Activated CD4-positive, alpha-beta T cell treated with anti-CD3 and anti-CD28 coated beads, Interleukin-2, amount 50 U/mL, for 16 hours (primary cell): Measurements from ENCODE around the gene SULT1A2.
"Not testable (repeated sequence)": the region's sequence is repeated elsewhere in the genome, so short reads cannot be mapped to it uniquely, and the experiment has no call there.

Source experiments
- DNase-seq: peaks from one replicate; pipeline ENCODE4 v3.0.0-alpha.2; 2020

Gene SULT1A2

GRCh38 chr16:28608867-28609596 is 12.2 kb upstream of the SULT1A2 start:
- not testable (repeated sequence) for DNase-seq

GRCh38 chr16:28608496-28608808 is 11.6 kb upstream of the SULT1A2 start:
- DNase-seq = not testable (repeated sequence)

GRCh38 chr16:28607681-28608495 is 11.0 kb upstream of the SULT1A2 start:
- not testable (repeated sequence) for DNase-seq

GRCh38 chr16:28607116-28607623 is 10.3 kb upstream of the SULT1A2 start:
- DNase-seq = no peak

- no peak for DNase-seq
Observed at GRCh38 chr16:28606291-28607115, 9.7 kb upstream of the SULT1A2 start.

- no peak for DNase-seq
Observed at GRCh38 chr16:28604186-28604565, 7.3 kb upstream of the SULT1A2 start.

- no peak for DNase-seq
Observed at GRCh38 chr16:28603381-28604185, 6.7 kb upstream of the SULT1A2 start.

GRCh38 chr16:28602529-28602928 is 5.7 kb upstream of the SULT1A2 start:
- no peak for DNase-seq

- DNase-seq = not testable (repeated sequence)
Observed at GRCh38 chr16:28602062-28602461, 5.2 kb upstream of the SULT1A2 start.

GRCh38 chr16:28601589-28601988 is 4.7 kb upstream of the SULT1A2 start:
- DNase-seq = not testable (repeated sequence)

GRCh38 chr16:28600965-28601364 is 4.1 kb upstream of the SULT1A2 start:
- not testable (repeated sequence) for DNase-seq

- DNase-seq = not testable (repeated sequence)
Observed at GRCh38 chr16:28599377-28600285, 2.8 kb upstream of the SULT1A2 start.

- no peak for DNase-seq
Observed at GRCh38 chr16:28597692-28598261, 927 bp upstream of the SULT1A2 start.

- no peak for DNase-seq
Observed at GRCh38 chr16:28596115-28596630, 677 bp downstream of the SULT1A2 start.

GRCh38 chr16:28595451-28595850 is 1.4 kb downstream of the SULT1A2 start:
- DNase-seq = not testable (repeated sequence)

- no peak for DNase-seq
Observed at GRCh38 chr16:28592979-28593553, 3.8 kb downstream of the SULT1A2 start.

GRCh38 chr16:28592511-28592910 is 4.3 kb downstream of the SULT1A2 start:
- no peak for DNase-seq

- DNase-seq = no peak
Observed at GRCh38 chr16:28591355-28591754, 5.5 kb downstream of the SULT1A2 start.

GRCh38 chr16:28590384-28591340 is 6.2 kb downstream of the SULT1A2 start:
- no peak for DNase-seq
